H9 (cell line): ENCODE results near the gene EXOG. TPM values are rescaled to one million over a fixed set of nuclear protein-coding genes. Genes with fewer than 3 reads are reported as not detected.

Experiments
- DNase-seq: peaks from one replicate; pipeline ENCODE4 v3.0.0-alpha.2; 2017
- H2AFZ ChIP-seq: one replicate; pipeline ENCODE4 v1.6.1; 2013; ENCODE audit warnings: mild to moderate bottlenecking, low read length, control low read depth, moderate library complexity
- H2AK5ac ChIP-seq: 2 replicates; pipeline ENCODE4 v1.6.1; 2013; ENCODE audit warnings: low read length, control low read depth, mixed read lengths; ENCODE audit not compliant: insufficient read length
- H2BK120ac ChIP-seq: one replicate; pipeline ENCODE4 v1.6.1; 2013; ENCODE audit warnings: low read depth, mild to moderate bottlenecking, low read length, control low read depth, inconsistent platforms; ENCODE audit not compliant: poor library complexity, severe bottlenecking
- H2BK12ac ChIP-seq: 2 replicates; pipeline ENCODE4 v1.6.1; 2013; ENCODE audit warnings: low read length, control low read depth, mixed read lengths, low read depth; ENCODE audit not compliant: insufficient read length
- H2BK15ac ChIP-seq: 2 replicates; pipeline ENCODE4 v1.6.1; 2013; ENCODE audit warnings: low read depth, low read length, control low read depth
- H2BK20ac ChIP-seq: one replicate; pipeline ENCODE4 v1.6.1; 2013; ENCODE audit warnings: low read depth, mild to moderate bottlenecking, low read length, control low read depth, inconsistent platforms; ENCODE audit not compliant: poor library complexity, severe bottlenecking
- H2BK5ac ChIP-seq: 2 replicates; pipeline ENCODE4 v1.6.1; 2013; ENCODE audit warnings: low read length, control low read depth, mixed read lengths; ENCODE audit not compliant: insufficient read length
- H3K14ac ChIP-seq: 2 replicates; pipeline ENCODE4 v1.6.1; 2013; ENCODE audit warnings: low read length, control low read depth; ENCODE audit not compliant: insufficient read depth
- H3K18ac ChIP-seq: 2 replicates; pipeline ENCODE4 v1.6.1; 2013; ENCODE audit warnings: low read depth, mild to moderate bottlenecking, mixed read lengths, low read length, control low read depth; ENCODE audit not compliant: insufficient read length
- H3K23ac ChIP-seq: 2 replicates; pipeline ENCODE4 v1.6.1; 2013; ENCODE audit warnings: low read length, control low read depth, mixed read lengths, low read depth; ENCODE audit not compliant: insufficient read length
- H3K23me2 ChIP-seq: 2 replicates; pipeline ENCODE4 v1.6.1; 2013; ENCODE audit warnings: low read depth, mild to moderate bottlenecking, mixed read lengths, low read length, control low read depth; ENCODE audit not compliant: insufficient read length, poor library complexity, severe bottlenecking
- H3K27ac ChIP-seq: 2 replicates; pipeline ENCODE4 v1.5.1; 2013; ENCODE audit warnings: low read length, control low read depth, mixed read lengths, low read depth; ENCODE audit not compliant: insufficient read length
- H3K27me3 ChIP-seq: 2 replicates; pipeline ENCODE4 v1.6.1; 2013; ENCODE audit warnings: low read length, control low read depth, inconsistent platforms; ENCODE audit not compliant: insufficient read depth
- H3K4ac ChIP-seq: 2 replicates; pipeline ENCODE4 v1.6.1; 2013; ENCODE audit warnings: low read depth, mild to moderate bottlenecking, control low read depth, inconsistent platforms, low read length, moderate library complexity
- H3K4me1 ChIP-seq: 2 replicates; pipeline ENCODE4 v1.6.1; 2013; ENCODE audit warnings: low read length, control low read depth, inconsistent platforms; ENCODE audit not compliant: insufficient read depth
- H3K4me2 ChIP-seq: 2 replicates; pipeline ENCODE4 v1.6.1; 2013; ENCODE audit warnings: low read length, control low read depth, mixed read lengths; ENCODE audit not compliant: insufficient read length, insufficient read depth
- H3K56ac ChIP-seq: 2 replicates; pipeline ENCODE4 v1.6.1; 2013; ENCODE audit warnings: low read depth, mild to moderate bottlenecking, mixed read lengths, low read length, control low read depth; ENCODE audit not compliant: insufficient read length
- H3K79me1 ChIP-seq: 2 replicates; pipeline ENCODE4 v1.6.1; 2013; ENCODE audit warnings: low read depth, mild to moderate bottlenecking, moderate library complexity, low read length, control low read depth, inconsistent platforms; ENCODE audit not compliant: insufficient read depth, poor library complexity, severe bottlenecking
- H3K79me2 ChIP-seq: 2 replicates; pipeline ENCODE4 v1.6.1; 2013; ENCODE audit warnings: low read length, control low read depth, inconsistent platforms; ENCODE audit not compliant: insufficient read depth
- H3K9ac ChIP-seq: 2 replicates; pipeline ENCODE4 v1.6.1; 2013; ENCODE audit warnings: low read length, control low read depth, mixed read lengths; ENCODE audit not compliant: insufficient read length; ENCODE audit errors: extremely low read depth
- H3K9me3 ChIP-seq: one replicate; pipeline ENCODE4 v1.6.1; 2013; ENCODE audit warnings: low read depth, low read length, inconsistent platforms; ENCODE audit not compliant: control insufficient read depth
- H3T11ph ChIP-seq: one replicate; pipeline ENCODE4 v1.6.1; 2013; ENCODE audit warnings: mild to moderate bottlenecking, low read length, control low read depth, inconsistent platforms
- H4K20me1 ChIP-seq: one replicate; pipeline ENCODE4 v1.6.1; 2013; ENCODE audit not compliant: control insufficient read depth, insufficient read length, insufficient read depth
- H4K5ac ChIP-seq: 2 replicates; pipeline ENCODE4 v1.6.1; 2013; ENCODE audit warnings: low read depth, mild to moderate bottlenecking, mixed read lengths, low read length, control low read depth; ENCODE audit not compliant: insufficient read length
- H4K8ac ChIP-seq: replicated peaks from 2 replicates; pipeline ENCODE4 v1.6.1; 2013; ENCODE audit warnings: low read length, control low read depth, mixed read lengths, low read depth; ENCODE audit not compliant: insufficient read length
- H4K91ac ChIP-seq: 2 replicates; pipeline ENCODE4 v1.6.1; 2013; ENCODE audit warnings: low read depth, mild to moderate bottlenecking, moderate library complexity, mixed read lengths, low read length, control low read depth; ENCODE audit not compliant: insufficient read length
- H3K27ac Mint-ChIP-seq, 3 experiments: 2 replicates in 2 of 3; 3 replicates in 1 of 3; pipeline ENCODE4 v1.8.0; 2020 to 2021; ENCODE audit warnings: mixed read lengths in 3 of 3, mild to moderate bottlenecking in 1 of 3, moderate library complexity in 1 of 3
- H3K27me3 Mint-ChIP-seq: 2 replicates; pipeline ENCODE4 v1.8.0; 2021; ENCODE audit warnings: low read depth, mild to moderate bottlenecking, moderate library complexity, mixed read lengths
- H3K36me3 Mint-ChIP-seq, 3 experiments: 2 replicates in 2 of 3; 3 replicates in 1 of 3; pipeline ENCODE4 v1.8.0; 2020 to 2021; ENCODE audit warnings: low read depth in 3 of 3, mixed read lengths in 3 of 3; ENCODE audit not compliant: insufficient read depth in 1 of 3
- H3K4me1 Mint-ChIP-seq, 2 experiments: 2 replicates each; pipeline ENCODE4 v1.8.0; 2020; ENCODE audit warnings: mixed read lengths in 2 of 2
- H3K4me3 Mint-ChIP-seq, 2 experiments: 2 replicates in 1 of 2; 3 replicates in 1 of 2; pipeline ENCODE4 v1.8.0; 2020 to 2021; ENCODE audit warnings: mild to moderate bottlenecking in 2 of 2, mixed read lengths in 2 of 2, moderate library complexity in 1 of 2
- H3K9me3 Mint-ChIP-seq, 2 experiments: 2 replicates in 1 of 2; 3 replicates in 1 of 2; pipeline ENCODE4 v1.8.0; 2020; ENCODE audit warnings: mild to moderate bottlenecking in 2 of 2, mixed read lengths in 2 of 2, moderate library complexity in 1 of 2
- WGBS: extraction: QIAGEN DNeasy Blood & Tissue Kit; methylation state at CpG from one replicate; pipeline ENCODE4 v1.1.7; 2013; ENCODE audit warnings: missing lambda C conversion rate, low lambda C conversion rate, mixed read lengths; ENCODE audit not compliant: insufficient read length; ENCODE audit errors: extremely low coverage; 5-methylcytosine and 5-hydroxymethylcytosine counted together
- total RNA-seq: library from RNA; stranded (reverse); gene quantifications from 2 replicates; pipeline ENCODE4 v1.2.1, GENCODE V29; 2021
- TF ChIP-seq, protein P1 (sequence below): fragments of 200-600 bp; sonication (generic); conservative IDR thresholded peaks from 3 replicates; pipeline ENCODE4 v1.8.0; 2021; ENCODE audit warnings: antibody characterized with exemption, mild to moderate bottlenecking

Gene EXOG
- total RNA-seq, 1 experiment from 2014 or later = 14.1 TPM

DNA sequence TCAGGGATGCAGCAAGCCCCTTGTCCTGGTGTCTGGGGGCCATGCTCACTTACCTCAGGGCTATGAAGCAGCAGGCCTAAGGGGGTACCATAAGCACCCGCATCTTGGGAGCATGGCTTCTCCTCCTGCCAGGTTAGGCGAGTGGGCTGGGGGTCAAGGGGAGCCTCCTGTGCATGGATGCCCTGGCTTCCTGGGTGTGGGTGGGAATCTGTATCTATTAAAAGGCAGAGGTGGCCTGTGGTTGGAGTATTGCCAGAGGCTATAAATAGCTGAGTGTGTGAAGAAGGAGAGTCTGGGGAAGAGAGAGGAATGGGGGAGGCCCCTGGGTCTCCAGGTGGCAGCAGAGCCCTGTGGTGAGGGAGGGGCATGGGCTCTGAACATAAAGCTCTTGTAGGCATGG, 22.9 kb upstream of the EXOG start:
- Histone ChIP-seq H3K79me2 (peaks cover 29% of the 10 kb centered on the region; the same call in 1 of the 2 replicates), H3K4me2 (no peak overlapping the region), H3K27ac (no peak overlapping the region), H2AK5ac (no peak overlapping the region), H2BK5ac (no peak overlapping the region), H3K18ac (no peak overlapping the region), H3K23ac (no peak overlapping the region), H4K8ac (no peak overlapping the region), H4K20me1 (peaks cover 2% of the 10 kb centered on the region), H3K9ac (no peak overlapping the region), H4K5ac (no peak overlapping the region), H2BK120ac (no peak overlapping the region), H3K79me1 (peaks cover 3% of the 10 kb centered on the region), H2BK20ac (no peak overlapping the region), H3K56ac (no peak overlapping the region), H3K14ac (no peak overlapping the region), H2AFZ (no peak overlapping the region), H3K9me3 (no peaks in the 10 kb centered on the region), H3K4ac (no peak overlapping the region), H3K4me1 (no peaks in the 10 kb centered on the region), H2BK15ac (no peak overlapping the region), H3T11ph (no peak overlapping the region), H2BK12ac (no peak overlapping the region), H3K23me2 (no peaks in the 10 kb centered on the region), H3K27me3 (no peaks in the 10 kb centered on the region), H4K91ac (no peak overlapping the region)
- Mint-ChIP-seq H3K27me3 (no peaks in the 10 kb centered on the region), H3K27ac (peak overlapping the region in 1 of 3 experiments; percentile 70; a peak in 1 of 7 replicates), H3K4me1 (peaks cover 14 to 15% of the 10 kb centered on the region in 2 experiments), H3K9me3 (peaks cover 26% of the 10 kb centered on the region in 2 experiments), H3K36me3 (peaks cover 16 to 34% (median 23%) of the 10 kb centered on the region in 3 experiments), H3K4me3 (no peak overlapping the region)
- TF ChIP-seq, protein P1, sequence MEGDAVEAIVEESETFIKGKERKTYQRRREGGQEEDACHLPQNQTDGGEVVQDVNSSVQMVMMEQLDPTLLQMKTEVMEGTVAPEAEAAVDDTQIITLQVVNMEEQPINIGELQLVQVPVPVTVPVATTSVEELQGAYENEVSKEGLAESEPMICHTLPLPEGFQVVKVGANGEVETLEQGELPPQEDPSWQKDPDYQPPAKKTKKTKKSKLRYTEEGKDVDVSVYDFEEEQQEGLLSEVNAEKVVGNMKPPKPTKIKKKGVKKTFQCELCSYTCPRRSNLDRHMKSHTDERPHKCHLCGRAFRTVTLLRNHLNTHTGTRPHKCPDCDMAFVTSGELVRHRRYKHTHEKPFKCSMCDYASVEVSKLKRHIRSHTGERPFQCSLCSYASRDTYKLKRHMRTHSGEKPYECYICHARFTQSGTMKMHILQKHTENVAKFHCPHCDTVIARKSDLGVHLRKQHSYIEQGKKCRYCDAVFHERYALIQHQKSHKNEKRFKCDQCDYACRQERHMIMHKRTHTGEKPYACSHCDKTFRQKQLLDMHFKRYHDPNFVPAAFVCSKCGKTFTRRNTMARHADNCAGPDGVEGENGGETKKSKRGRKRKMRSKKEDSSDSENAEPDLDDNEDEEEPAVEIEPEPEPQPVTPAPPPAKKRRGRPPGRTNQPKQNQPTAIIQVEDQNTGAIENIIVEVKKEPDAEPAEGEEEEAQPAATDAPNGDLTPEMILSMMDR = no peak
- WGBS = no CpG with 5 or more reads among the region's 2 CpGs
- no peak for DNase-seq
